Keratinocyte (primary cell): ENCODE results near the gene GPR62. TPM values are rescaled to one million over a fixed set of nuclear protein-coding genes. Genes with fewer than 3 reads are reported as not detected.

Experiments
- DNase-seq: peaks from one replicate; pipeline ENCODE4 v3.0.0-alpha.2; 2011; ENCODE audit warnings: low read depth, missing footprints, low spot score
- FAIRE-seq: peaks from 2 replicates; lab custom pipeline; 2011; peaks lifted over from hg19 to GRCh38; lab: Jason Lieb, UNC
- H2AFZ ChIP-seq: 2 replicates; pipeline ENCODE4 v1.6.0; 2012; ENCODE audit warnings: low read length, control low read depth, inconsistent platforms; ENCODE audit not compliant: control insufficient read depth
- H3K27ac ChIP-seq: 2 replicates; pipeline ENCODE4 v1.5.1; 2011; ENCODE audit warnings: low read length; ENCODE audit not compliant: control insufficient read depth, insufficient read depth
- H3K27me3 ChIP-seq: 3 replicates; pipeline ENCODE4 v1.6.0; 2011; ENCODE audit warnings: low read length; ENCODE audit not compliant: control insufficient read depth, insufficient read depth; ENCODE audit errors: extremely low read depth
- H3K36me3 ChIP-seq, 2 experiments: 2 replicates in 1 of 2; 3 replicates in 1 of 2; pipeline ENCODE4 v1.5.1; 2011; ENCODE audit warnings: low read length in 2 of 2, mild to moderate bottlenecking in 1 of 2; ENCODE audit not compliant: control insufficient read depth in 2 of 2, insufficient read depth in 2 of 2; ENCODE audit errors: extremely low read depth in 1 of 2
- H3K4me1 ChIP-seq: 3 replicates; pipeline ENCODE4 v1.5.1; 2011; ENCODE audit warnings: low read length; ENCODE audit not compliant: control insufficient read depth, insufficient read depth; ENCODE audit errors: extremely low read depth
- H3K4me2 ChIP-seq: 3 replicates; pipeline ENCODE4 v1.6.0; 2011; ENCODE audit warnings: low read depth, low read length; ENCODE audit not compliant: control insufficient read depth, insufficient read depth; ENCODE audit errors: extremely low read depth
- H3K4me3 ChIP-seq, 3 experiments: fragments of 200-600 bp in 1 of 3; sonication (generic) in 1 of 3; 2 replicates in 2 of 3; 3 replicates in 1 of 3; pipeline ENCODE4 v1.5.1; 2011 to 2016; ENCODE audit warnings: low read length in 3 of 3, mild to moderate bottlenecking in 3 of 3, control low read depth in 2 of 3, inconsistent platforms in 1 of 3, low read depth in 1 of 3, mixed read lengths in 1 of 3, mixed run types in 1 of 3, moderate library complexity in 1 of 3; ENCODE audit not compliant: control insufficient read depth in 2 of 3, insufficient read depth in 2 of 3; ENCODE audit errors: extremely low read depth in 1 of 3
- H3K79me2 ChIP-seq: 2 replicates; pipeline ENCODE4 v1.6.0; 2012; ENCODE audit warnings: low read length; ENCODE audit not compliant: control insufficient read depth, insufficient read depth
- H3K9ac ChIP-seq: 3 replicates; pipeline ENCODE4 v1.6.0; 2011; ENCODE audit warnings: low read length; ENCODE audit not compliant: control insufficient read depth, insufficient read depth; ENCODE audit errors: extremely low read depth
- H3K9me1 ChIP-seq: 3 replicates; pipeline ENCODE4 v1.6.0; 2011; ENCODE audit warnings: low read length; ENCODE audit not compliant: control insufficient read depth, insufficient read depth; ENCODE audit errors: extremely low read depth
- H3K9me3 ChIP-seq: 2 replicates; pipeline ENCODE4 v1.5.1; 2012; ENCODE audit warnings: low read depth, low read length; ENCODE audit not compliant: control insufficient read depth
- H4K20me1 ChIP-seq: 3 replicates; pipeline ENCODE4 v1.6.0; 2011; ENCODE audit warnings: low read length; ENCODE audit not compliant: control insufficient read depth, insufficient read depth; ENCODE audit errors: extremely low read depth
- EZH2 ChIP-seq: IDR thresholded peaks from one replicate; pipeline ENCODE4 v1.6.1; 2012; ENCODE audit warnings: inconsistent platforms, mild to moderate bottlenecking, low read length, moderate library complexity
- dilution Hi-C: fragments of 300-500 bp; cut with MboI; formaldehyde crosslinking; loops from one replicate; pipeline ENCODE4 v1.7.0; 2020; ENCODE audit warnings: low sequenced_read_pairs; ENCODE audit not compliant: extremely low pct_ligation_motif_present
- polyA plus RNA-seq, 5 experiments: library from polyadenylated mRNA; depleted of rRNA in 3 of 5; stranded (reverse) in 3 of 5; stranded (forward) in 1 of 5; unstranded in 1 of 5; fragments of >200 nt; gene quantifications; 1 replicate in 1 of 5; 2 replicates in 3 of 5; 3 replicates in 1 of 5; pipeline versions ENCODE4 v1.2.1 to v1.2.3, GENCODE V29; 2011 to 2012; ENCODE audit warnings: missing spikeins in 2 of 5, low read depth in 1 of 5, low replicate concordance in 1 of 5
- TF ChIP-seq, protein P1 (sequence below), 3 experiments: IDR thresholded peaks in 1 of 3; conservative IDR thresholded peaks in 1 of 3; optimal IDR thresholded peaks in 1 of 3; 2 replicates in 2 of 3; 3 replicates in 1 of 3; pipeline versions ENCODE3 to v1.5.1; 2011; ENCODE audit warnings: low read length in 3 of 3, mild to moderate bottlenecking in 3 of 3, moderate library complexity in 2 of 3, control low read depth in 1 of 3, inconsistent platforms in 1 of 3; ENCODE audit not compliant: insufficient read depth in 2 of 3; ENCODE audit errors: extremely low read depth in 1 of 3

The GPR62 gene
- polyA plus RNA-seq, 1 donor (not counting 4 experiments of a cell fraction or from before 2014, with no cell fraction given): not detected

DNA sequence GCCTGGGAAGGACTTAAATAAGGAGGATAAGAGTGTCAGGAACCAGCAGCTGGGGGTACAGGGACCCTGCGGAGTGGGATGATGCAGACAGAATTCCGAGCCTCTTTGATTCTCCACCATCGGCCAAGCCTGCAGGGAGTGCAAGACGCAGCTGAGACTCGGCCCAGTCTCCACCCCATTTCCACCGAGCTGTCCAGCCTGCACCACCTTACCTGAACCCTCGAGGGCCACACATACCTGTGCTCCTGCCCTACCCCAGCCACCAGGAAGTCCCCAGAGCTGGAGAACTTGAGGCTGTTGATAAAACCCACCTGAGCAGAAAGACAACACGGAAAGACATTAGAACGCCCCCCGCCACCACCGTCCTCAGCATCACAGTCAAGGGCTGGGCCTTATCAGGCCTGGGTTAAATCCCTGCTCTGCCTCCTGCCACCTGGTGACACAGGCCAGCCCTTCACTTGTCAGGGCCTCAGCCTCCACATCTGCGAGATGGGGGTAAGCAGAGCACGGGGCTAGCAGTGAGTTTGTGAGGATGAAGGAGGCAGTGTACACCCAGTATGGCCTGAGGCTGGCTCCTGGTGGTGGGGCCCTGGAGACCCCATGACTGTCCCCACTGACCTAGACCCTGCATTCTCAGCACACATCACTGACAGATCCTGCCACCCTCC, 21.6 kb upstream of the GPR62 start:
- H3K79me2 ChIP-seq: peaks cover under 1% of the 10 kb centered on the region
- H3K27me3 ChIP-seq: no peaks in the 10 kb centered on the region
- H3K9ac ChIP-seq: no peak overlapping the region
- FAIRE-seq (no peak), DNase-seq (no peak)
- H3K9me1 ChIP-seq: no peaks in the 10 kb centered on the region
- no peak for TF ChIP-seq EZH2
- TF ChIP-seq, protein P1, sequence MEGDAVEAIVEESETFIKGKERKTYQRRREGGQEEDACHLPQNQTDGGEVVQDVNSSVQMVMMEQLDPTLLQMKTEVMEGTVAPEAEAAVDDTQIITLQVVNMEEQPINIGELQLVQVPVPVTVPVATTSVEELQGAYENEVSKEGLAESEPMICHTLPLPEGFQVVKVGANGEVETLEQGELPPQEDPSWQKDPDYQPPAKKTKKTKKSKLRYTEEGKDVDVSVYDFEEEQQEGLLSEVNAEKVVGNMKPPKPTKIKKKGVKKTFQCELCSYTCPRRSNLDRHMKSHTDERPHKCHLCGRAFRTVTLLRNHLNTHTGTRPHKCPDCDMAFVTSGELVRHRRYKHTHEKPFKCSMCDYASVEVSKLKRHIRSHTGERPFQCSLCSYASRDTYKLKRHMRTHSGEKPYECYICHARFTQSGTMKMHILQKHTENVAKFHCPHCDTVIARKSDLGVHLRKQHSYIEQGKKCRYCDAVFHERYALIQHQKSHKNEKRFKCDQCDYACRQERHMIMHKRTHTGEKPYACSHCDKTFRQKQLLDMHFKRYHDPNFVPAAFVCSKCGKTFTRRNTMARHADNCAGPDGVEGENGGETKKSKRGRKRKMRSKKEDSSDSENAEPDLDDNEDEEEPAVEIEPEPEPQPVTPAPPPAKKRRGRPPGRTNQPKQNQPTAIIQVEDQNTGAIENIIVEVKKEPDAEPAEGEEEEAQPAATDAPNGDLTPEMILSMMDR (optimal IDR thresholded peaks at IDR 0.05 in 1 of 3, IDR thresholded peaks at IDR 0.05 in 1 of 3, conservative IDR thresholded peaks at IDR 0.05 in 1 of 3; ENCODE audit: extremely low read depth in 1 of 3, insufficient read depth in 2 of 3, low read length in 3 of 3): no peak
- H3K4me1 ChIP-seq: no peaks in the 10 kb centered on the region
- no peak overlapping the region for H3K27ac ChIP-seq
- no peaks in the 10 kb centered on the region for H3K9me3 ChIP-seq
- H3K4me2 ChIP-seq: no peak overlapping the region
- no peak overlapping the region for H2AFZ ChIP-seq
- peaks cover 6% of the 10 kb centered on the region for H4K20me1 ChIP-seq
- peaks cover 30 to 47% of the 10 kb centered on the region in 2 experiments for H3K36me3 ChIP-seq
- H3K4me3 ChIP-seq: no peak overlapping the region
- dilution Hi-C loops: no loop called here

DNA sequence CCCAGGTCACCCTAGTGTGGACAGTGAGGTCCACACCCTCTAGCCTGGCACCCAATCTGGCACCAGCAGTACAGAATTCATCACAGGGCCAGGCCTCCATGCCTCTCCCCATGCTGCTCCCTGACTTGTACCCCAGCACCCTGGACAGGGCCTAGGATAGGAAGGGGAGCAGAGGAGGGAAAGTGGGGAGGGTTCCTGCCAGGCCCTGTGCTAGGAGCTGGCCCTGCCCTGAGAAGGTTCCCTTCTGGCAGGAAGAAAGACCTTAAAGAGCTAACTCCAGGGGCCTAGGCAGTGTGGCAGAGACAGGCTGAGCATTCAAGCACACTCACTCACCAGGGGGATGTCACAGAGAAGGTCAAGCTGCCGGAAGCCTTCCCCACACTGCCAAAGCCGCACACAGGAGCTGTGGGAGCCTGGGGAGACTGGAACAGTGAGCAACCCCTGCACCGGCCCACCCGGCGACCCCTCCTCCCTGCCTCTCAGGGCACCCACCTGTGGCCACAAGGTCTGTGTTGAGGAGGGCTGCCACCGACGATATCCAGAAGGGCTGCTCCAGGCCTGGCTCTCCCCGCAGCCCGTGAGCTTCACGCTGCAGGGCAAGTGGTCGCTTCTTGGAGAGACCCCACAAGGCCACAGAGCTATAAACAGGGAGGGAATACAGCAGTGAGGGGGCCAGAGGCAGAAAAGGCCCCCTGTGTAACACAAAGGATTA, 20.9 kb upstream of the GPR62 start:
- no peaks in the 10 kb centered on the region for H3K4me1 ChIP-seq
- DNase-seq: no peak
- H3K27me3 ChIP-seq: no peaks in the 10 kb centered on the region
- dilution Hi-C loops: no loop called here
- no peak for TF ChIP-seq EZH2
- TF ChIP-seq, protein P1 (optimal IDR thresholded peaks at IDR 0.05 in 1 of 3, IDR thresholded peaks at IDR 0.05 in 1 of 3, conservative IDR thresholded peaks at IDR 0.05 in 1 of 3; ENCODE audit: extremely low read depth in 1 of 3, insufficient read depth in 2 of 3, low read length in 3 of 3): no peak
- H3K4me3 ChIP-seq: no peak overlapping the region
- H4K20me1 ChIP-seq: peaks cover 6% of the 10 kb centered on the region
- no peak overlapping the region for H3K4me2 ChIP-seq
- H3K36me3 ChIP-seq: peaks cover 32 to 48% of the 10 kb centered on the region in 2 experiments
- peaks cover 7% of the 10 kb centered on the region for H3K79me2 ChIP-seq
- no peak overlapping the region for H3K9ac ChIP-seq
- no peak for FAIRE-seq
- no peaks in the 10 kb centered on the region for H3K9me3 ChIP-seq
- no peak overlapping the region for H2AFZ ChIP-seq
- no peaks in the 10 kb centered on the region for H3K9me1 ChIP-seq
- H3K27ac ChIP-seq: no peak overlapping the region
